Mesodermal cell (in vitro differentiated cells): ENCODE results near the gene TBCK.
"Not testable (repeated sequence)": the region's sequence is repeated elsewhere in the genome, so short reads cannot be mapped to it uniquely, and the experiment has no call there.

Experiments
- H3K27ac ChIP-seq: 2 replicates; pipeline ENCODE4 v1.7.0; 2013; ENCODE audit warnings: mild to moderate bottlenecking, low read depth, low read length, moderate library complexity; ENCODE audit not compliant: severe bottlenecking
- H3K36me3 ChIP-seq: 2 replicates; pipeline ENCODE4 v1.7.1; 2013; ENCODE audit warnings: mild to moderate bottlenecking, low read length, moderate library complexity; ENCODE audit not compliant: control insufficient read depth, insufficient read depth
- H3K4me1 ChIP-seq: one replicate; pipeline ENCODE4 v1.7.1; 2013; ENCODE audit warnings: mild to moderate bottlenecking, low read length; ENCODE audit not compliant: insufficient read depth, control insufficient read depth, poor library complexity, severe bottlenecking
- H3K4me3 ChIP-seq: 2 replicates; pipeline ENCODE4 v1.7.0; 2013; ENCODE audit warnings: low read length, control low read depth, mild to moderate bottlenecking; ENCODE audit not compliant: insufficient read depth, poor library complexity, severe bottlenecking; ENCODE audit errors: extremely low read depth
- H3K9me3 ChIP-seq: 2 replicates; pipeline ENCODE4 v1.7.1; 2013; ENCODE audit warnings: mild to moderate bottlenecking, low read length, moderate library complexity; ENCODE audit not compliant: control insufficient read depth
- WGBS, 2 experiments: methylation state at CpG; one replicate each; pipeline ENCODE4 v1.1.5; 2013; ENCODE audit warnings: missing lambda C conversion rate in 2 of 2; ENCODE audit not compliant: insufficient coverage in 2 of 2; 5-methylcytosine and 5-hydroxymethylcytosine counted together

The TBCK gene

GRCh38 chr4:106231931-106232330 is 84.1 kb downstream of the TBCK start:
- H3K4me3 ChIP-seq = no peak overlapping the region
- no peaks in the 10 kb centered on the region for H3K4me1 ChIP-seq
- H3K9me3 ChIP-seq = no peaks in the 10 kb centered on the region
- peaks cover 17% of the 10 kb centered on the region for H3K36me3 ChIP-seq
- H3K27ac ChIP-seq = no peak overlapping the region

GRCh38 chr4:106222548-106222947 is 93.5 kb downstream of the TBCK start:
- H3K27ac ChIP-seq = no peak overlapping the region
- no peak overlapping the region for H3K4me3 ChIP-seq
- no peaks in the 10 kb centered on the region for H3K9me3 ChIP-seq
- H3K36me3 ChIP-seq = peaks cover 5% of the 10 kb centered on the region
- H3K4me1 ChIP-seq = no peaks in the 10 kb centered on the region

- not testable (repeated sequence) for H3K27ac ChIP-seq, H3K36me3 ChIP-seq, H3K4me1 ChIP-seq, H3K4me3 ChIP-seq, H3K9me3 ChIP-seq
- WGBS, 2 experiments = 98% methylated on average over 14 to 18 of the region's 23 CpGs
These were observed 102.7 kb downstream of the TBCK start for GRCh38 chr4:106213291-106213690.

- H3K4me3 ChIP-seq = no peak overlapping the region
- peaks cover 12% of the 10 kb centered on the region for H3K36me3 ChIP-seq
- H3K9me3 ChIP-seq = no peaks in the 10 kb centered on the region
- no peak overlapping the region for H3K27ac ChIP-seq
- H3K4me1 ChIP-seq = no peaks in the 10 kb centered on the region
These were observed 106.0 kb downstream of the TBCK start for GRCh38 chr4:106210021-106210420.

GRCh38 chr4:106208481-106209460 is 107.2 kb downstream of the TBCK start:
- Histone ChIP-seq H3K27ac (no peak overlapping the region), H3K9me3 (no peaks in the 10 kb centered on the region), H3K4me1 (no peaks in the 10 kb centered on the region), H3K4me3 (no peak overlapping the region), H3K36me3 (peaks cover 12% of the 10 kb centered on the region)
- WGBS, 2 experiments = 83 to 96% methylated on average over 1 to 4 of the region's 5 CpGs

GRCh38 chr4:106201373-106201772 is 114.6 kb downstream of the TBCK start:
- Histone ChIP-seq H3K9me3 (no peaks in the 10 kb centered on the region), H3K27ac (no peak overlapping the region), H3K4me1 (no peaks in the 10 kb centered on the region)

GRCh38 chr4:106195435-106195950 is 120.5 kb downstream of the TBCK start:
- Histone ChIP-seq H3K36me3 (peaks cover 11% of the 10 kb centered on the region), H3K27ac (no peak overlapping the region), H3K4me3 (no peak overlapping the region), H3K4me1 (no peaks in the 10 kb centered on the region), H3K9me3 (no peaks in the 10 kb centered on the region)
- 100% methylated on average over 1 of the region's 1 CpG for WGBS, 2 experiments

More at GRCh38 chr4:106201373-106201772, 114.6 kb downstream of the TBCK start:
- Histone ChIP-seq H3K4me3 (no peak overlapping the region), H3K36me3 (no peaks in the 10 kb centered on the region)

- Histone ChIP-seq H3K4me3 (no peak overlapping the region), H3K4me1 (no peaks in the 10 kb centered on the region), H3K27ac (no peak overlapping the region), H3K36me3 (peaks cover 11% of the 10 kb centered on the region), H3K9me3 (no peaks in the 10 kb centered on the region)
- WGBS, 2 experiments = no CpG with 5 or more reads among the region's 1 CpG
These were observed 121.2 kb downstream of the TBCK start for GRCh38 chr4:106194801-106195200.

- no peaks in the 10 kb centered on the region for H3K4me1 ChIP-seq
- peaks cover 13% of the 10 kb centered on the region for H3K36me3 ChIP-seq
- H3K9me3 ChIP-seq = no peaks in the 10 kb centered on the region
- no CpG with 5 or more reads among the region's 1 CpG for WGBS, 2 experiments
- no peak overlapping the region for H3K27ac ChIP-seq
- no peak overlapping the region for H3K4me3 ChIP-seq
These were observed 123.9 kb downstream of the TBCK start for GRCh38 chr4:106192131-106192530.

- H3K27ac ChIP-seq = no peak overlapping the region
- WGBS, 2 experiments = no CpG with 5 or more reads among the region's 1 CpG
- H3K9me3 ChIP-seq = peaks cover 4% of the 10 kb centered on the region
- no peak overlapping the region for H3K4me3 ChIP-seq
- no peaks in the 10 kb centered on the region for H3K4me1 ChIP-seq
- peaks cover 16% of the 10 kb centered on the region for H3K36me3 ChIP-seq
These were observed 129.8 kb downstream of the TBCK start for GRCh38 chr4:106186201-106186600.

GRCh38 chr4:106183551-106183950 is 132.5 kb downstream of the TBCK start:
- Histone ChIP-seq H3K4me1 (no peaks in the 10 kb centered on the region), H3K27ac (no peak overlapping the region), H3K4me3 (no peak overlapping the region), H3K9me3 (peaks cover 4% of the 10 kb centered on the region), H3K36me3 (peaks cover 10% of the 10 kb centered on the region)
